ENCODE data around the gene EIF4E1B.
A peak's percentile ranks its signal among the peaks of the same experiment; 100 is the strongest.

Gene EIF4E1B

DNA sequence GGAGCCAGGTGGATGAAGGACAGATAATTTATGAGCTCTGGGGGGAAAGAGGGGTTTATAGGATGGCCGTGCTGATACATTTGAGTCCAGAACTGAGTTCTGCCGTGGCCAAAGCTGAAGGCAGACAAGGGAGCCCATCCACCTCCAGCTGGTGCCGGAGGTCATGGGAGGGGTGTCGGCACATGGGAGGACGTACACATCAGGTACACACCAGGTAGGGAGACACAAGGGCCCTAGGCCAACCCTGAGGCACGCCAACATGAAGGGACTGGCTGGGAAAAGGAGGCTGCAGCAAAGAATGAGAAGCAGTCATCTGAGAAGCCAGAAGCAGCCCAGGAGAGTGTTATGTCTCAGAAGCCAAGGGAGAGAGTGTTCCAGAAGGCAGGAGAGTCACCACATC is 18.5 kb upstream of the EIF4E1B start:
- Mint-ChIP-seq H3K4me3 (no peak overlapping the region), H3K9me3 (no peaks in the 10 kb centered on the region), H3K27me3 (ENCODE audit: low read depth) (peaks cover 46% of the 10 kb centered on the region), H3K36me3 (ENCODE audit: low read depth) (no peaks in the 10 kb centered on the region), H3K4me1 (ENCODE audit: low read depth) (peaks cover 6% of the 10 kb centered on the region), H3K27ac (no peak overlapping the region)
- no peak for DNase-seq (ENCODE audit: low spot score)

DNA sequence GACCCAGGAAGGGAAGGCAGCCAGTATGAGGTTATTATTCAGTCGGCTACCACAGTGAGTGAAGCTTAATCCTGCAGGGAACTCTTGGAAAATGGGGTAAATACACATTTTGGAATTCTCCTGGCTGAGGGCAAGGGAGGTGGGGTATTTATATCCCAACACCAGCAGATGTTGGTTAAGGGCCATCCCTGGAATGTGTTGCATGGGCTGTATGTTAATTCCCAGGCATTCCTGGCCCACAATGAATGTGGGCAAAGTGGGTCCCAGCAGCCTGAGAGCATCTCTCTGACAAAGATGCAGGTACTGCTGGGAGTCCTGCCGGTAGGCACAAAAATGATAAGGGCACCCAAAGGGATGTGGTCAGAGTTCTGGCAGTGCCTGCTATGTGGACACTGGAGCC is 17.6 kb upstream of the EIF4E1B start:
- no peak overlapping the region for H3K27ac Mint-ChIP-seq

DNA sequence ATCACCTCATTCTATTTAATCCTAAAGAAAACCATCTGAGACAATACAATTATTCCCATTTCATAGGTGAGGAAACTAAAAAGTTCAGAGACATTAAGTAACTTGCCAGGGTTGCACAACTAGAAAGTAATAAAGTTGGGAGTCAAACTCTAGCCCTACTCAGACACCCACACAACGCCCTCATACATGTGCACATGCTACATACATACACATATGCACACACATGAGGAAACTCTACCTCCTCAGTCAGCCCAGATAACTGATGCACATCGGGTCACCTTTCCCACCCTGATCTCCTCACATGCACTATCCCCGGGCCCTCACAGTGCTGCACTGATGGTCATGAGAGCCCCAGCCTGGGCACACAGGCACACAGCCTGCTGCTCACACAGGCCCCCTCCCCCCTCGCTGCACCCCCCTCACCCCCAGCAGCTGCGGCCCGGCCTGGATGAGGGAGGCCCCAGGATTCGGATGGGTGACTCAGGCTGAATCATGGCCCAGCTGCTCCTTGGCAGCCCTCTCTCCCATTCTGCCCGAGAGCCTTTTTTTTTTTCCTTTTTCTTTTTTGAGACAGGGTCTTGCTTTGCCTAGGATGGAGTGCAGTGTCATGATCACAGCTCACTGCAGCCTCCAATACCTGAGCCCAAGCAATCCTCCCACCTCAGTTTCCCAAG is 15.5 kb upstream of the EIF4E1B start:
- H3K27ac Mint-ChIP-seq, result no peak overlapping the region
- no peak for DNase-seq (ENCODE audit: low spot score)
- H3K4me3 Mint-ChIP-seq, result no peak overlapping the region
- H3K4me1 Mint-ChIP-seq (ENCODE audit: low read depth), result peaks cover 2% of the 10 kb centered on the region
- H3K27me3 Mint-ChIP-seq (ENCODE audit: low read depth), result peaks cover 58% of the 10 kb centered on the region
- no peaks in the 10 kb centered on the region for H3K9me3 Mint-ChIP-seq
- peaks cover 1% of the 10 kb centered on the region for H3K36me3 Mint-ChIP-seq (ENCODE audit: low read depth)

More for the DNA sequence above, 17.6 kb upstream of the EIF4E1B start:
- no peaks in the 10 kb centered on the region for H3K9me3 Mint-ChIP-seq
- no peak overlapping the region for H3K4me3 Mint-ChIP-seq
- H3K36me3 Mint-ChIP-seq (ENCODE audit: low read depth), result no peaks in the 10 kb centered on the region
- H3K27me3 Mint-ChIP-seq (ENCODE audit: low read depth), result peaks cover 48% of the 10 kb centered on the region
- peaks cover 6% of the 10 kb centered on the region for H3K4me1 Mint-ChIP-seq (ENCODE audit: low read depth)
- DNase-seq (ENCODE audit: low spot score), result no peak

DNA sequence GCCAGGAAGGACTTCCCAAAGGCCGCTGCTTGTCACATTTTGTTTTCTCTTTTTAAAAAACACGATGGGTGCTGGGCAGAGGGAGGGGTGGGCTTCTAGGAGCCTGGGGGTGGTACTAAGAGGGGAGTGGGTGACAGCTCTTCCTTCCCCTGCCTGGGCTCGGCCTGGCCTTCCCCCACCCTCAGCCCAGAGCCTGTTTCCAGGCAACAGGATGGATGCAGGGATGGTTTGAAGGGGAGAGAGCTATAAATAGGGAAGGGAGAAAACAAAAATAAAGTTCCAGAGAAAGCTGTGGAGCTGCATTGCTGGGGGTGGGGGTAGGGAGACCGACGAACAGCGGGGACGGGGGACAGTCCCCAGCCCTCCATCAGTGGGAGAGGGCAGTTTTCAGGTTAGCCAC is 14.0 kb upstream of the EIF4E1B start:
- DNase-seq (ENCODE audit: low spot score), result no peak
- H3K27me3 Mint-ChIP-seq (ENCODE audit: low read depth), result peaks cover 69% of the 10 kb centered on the region
- H3K9me3 Mint-ChIP-seq, result no peaks in the 10 kb centered on the region
- peaks cover 1% of the 10 kb centered on the region for H3K36me3 Mint-ChIP-seq (ENCODE audit: low read depth)
- no peak overlapping the region for H3K27ac Mint-ChIP-seq
- H3K4me1 Mint-ChIP-seq (ENCODE audit: low read depth), result peaks cover 7% of the 10 kb centered on the region
- H3K4me3 Mint-ChIP-seq, result no peak overlapping the region

DNA sequence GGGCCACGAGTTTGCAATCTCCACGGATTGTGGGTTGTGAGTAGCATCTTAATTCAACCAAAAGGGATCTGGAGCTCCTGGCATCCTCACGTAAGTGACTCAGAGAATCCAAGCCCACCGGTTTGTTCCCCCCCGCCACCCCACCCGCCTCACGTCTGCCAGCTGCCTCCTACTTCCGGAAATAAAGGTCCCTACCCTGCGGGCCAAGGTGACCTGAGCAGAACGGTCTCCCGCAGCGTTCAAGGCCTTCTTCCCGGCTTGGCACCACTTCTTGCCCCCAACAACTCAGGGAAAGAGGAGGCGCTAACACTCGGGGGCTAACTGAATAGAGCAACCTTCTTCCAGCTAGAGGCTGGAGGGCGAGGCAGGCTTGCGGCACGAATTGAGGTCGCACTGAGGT is 11.7 kb upstream of the EIF4E1B start:
- Mint-ChIP-seq H3K4me3 (peak overlapping the region; percentile 34), H3K27ac (no peak overlapping the region), H3K36me3 (ENCODE audit: low read depth) (peaks cover 1% of the 10 kb centered on the region), H3K4me1 (ENCODE audit: low read depth) (peaks cover 7% of the 10 kb centered on the region), H3K27me3 (ENCODE audit: low read depth) (peaks cover 67% of the 10 kb centered on the region), H3K9me3 (no peaks in the 10 kb centered on the region)
- no peak for DNase-seq (ENCODE audit: low spot score)

DNA sequence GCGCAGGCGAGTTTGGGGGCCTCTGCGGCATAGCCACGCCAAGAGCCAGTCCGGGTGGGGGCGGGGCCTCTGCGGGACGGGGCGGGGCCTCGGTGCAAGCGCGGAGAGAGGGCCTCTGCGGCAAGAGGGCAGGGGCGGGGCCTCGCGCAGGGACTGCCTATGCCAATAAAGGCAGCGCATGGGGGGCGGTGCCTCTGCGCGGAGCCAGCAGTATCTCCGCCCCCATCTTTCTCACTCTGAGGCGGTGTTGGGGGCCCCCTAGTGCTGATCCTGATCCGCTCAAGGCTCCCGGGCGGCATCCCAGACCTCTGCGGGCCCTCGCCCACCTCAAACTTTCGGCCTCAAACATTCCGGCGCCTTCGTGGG is 11.3 kb upstream of the EIF4E1B start:
- Mint-ChIP-seq H3K27ac (no peak overlapping the region), H3K27me3 (ENCODE audit: low read depth) (peaks cover 70% of the 10 kb centered on the region), H3K4me3 (peak overlapping the region; percentile 34), H3K4me1 (ENCODE audit: low read depth) (peaks cover 7% of the 10 kb centered on the region), H3K9me3 (no peaks in the 10 kb centered on the region), H3K36me3 (ENCODE audit: low read depth) (peaks cover 1% of the 10 kb centered on the region)
- peak; percentile 80 for DNase-seq (ENCODE audit: low spot score)

DNA sequence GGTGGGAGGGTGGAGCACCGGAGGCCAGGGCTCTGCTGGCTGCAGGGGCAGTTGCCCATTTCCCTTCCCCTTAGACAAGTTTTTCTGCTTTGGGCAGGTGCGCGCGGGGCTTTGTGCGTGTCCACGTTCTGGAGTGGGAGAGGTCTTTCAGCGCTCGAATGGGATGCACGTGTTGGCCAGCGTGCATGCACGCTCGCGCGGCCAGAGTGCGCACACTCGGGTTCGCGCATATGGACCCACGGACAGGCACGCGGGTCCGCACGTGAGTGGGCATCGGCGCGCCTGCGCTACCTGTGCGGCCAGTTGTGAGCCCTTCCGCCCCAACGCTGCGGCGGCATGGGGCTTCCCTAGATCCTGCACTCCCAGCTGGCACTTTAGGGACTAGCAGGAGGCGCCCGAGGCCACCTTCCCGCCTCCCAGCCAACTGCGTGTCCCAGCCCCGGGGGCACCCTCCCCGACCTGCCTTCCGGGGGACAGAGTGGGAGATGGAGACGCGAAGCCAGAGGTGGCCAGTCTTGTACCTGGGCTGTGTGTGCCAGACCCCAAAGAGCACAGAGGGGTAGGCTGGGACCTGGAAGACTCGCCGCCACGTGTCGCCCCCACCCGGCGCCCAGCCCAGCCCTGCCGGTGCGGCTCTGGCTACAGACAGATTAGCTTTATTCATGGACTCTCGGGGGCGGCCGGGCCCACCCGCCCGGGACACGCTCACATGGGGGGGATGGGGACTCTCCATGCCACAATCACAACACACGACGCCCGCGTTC is 10.7 kb upstream of the EIF4E1B start:
- no peaks in the 10 kb centered on the region for H3K9me3 Mint-ChIP-seq
- H3K36me3 Mint-ChIP-seq (ENCODE audit: low read depth), result peaks cover 1% of the 10 kb centered on the region
- DNase-seq (ENCODE audit: low spot score), result no peak
- peaks cover 7% of the 10 kb centered on the region for H3K4me1 Mint-ChIP-seq (ENCODE audit: low read depth)
- no peak overlapping the region for H3K27ac Mint-ChIP-seq
- peak overlapping the region; percentile 65 for H3K4me3 Mint-ChIP-seq
- peaks cover 73% of the 10 kb centered on the region for H3K27me3 Mint-ChIP-seq (ENCODE audit: low read depth)

DNA sequence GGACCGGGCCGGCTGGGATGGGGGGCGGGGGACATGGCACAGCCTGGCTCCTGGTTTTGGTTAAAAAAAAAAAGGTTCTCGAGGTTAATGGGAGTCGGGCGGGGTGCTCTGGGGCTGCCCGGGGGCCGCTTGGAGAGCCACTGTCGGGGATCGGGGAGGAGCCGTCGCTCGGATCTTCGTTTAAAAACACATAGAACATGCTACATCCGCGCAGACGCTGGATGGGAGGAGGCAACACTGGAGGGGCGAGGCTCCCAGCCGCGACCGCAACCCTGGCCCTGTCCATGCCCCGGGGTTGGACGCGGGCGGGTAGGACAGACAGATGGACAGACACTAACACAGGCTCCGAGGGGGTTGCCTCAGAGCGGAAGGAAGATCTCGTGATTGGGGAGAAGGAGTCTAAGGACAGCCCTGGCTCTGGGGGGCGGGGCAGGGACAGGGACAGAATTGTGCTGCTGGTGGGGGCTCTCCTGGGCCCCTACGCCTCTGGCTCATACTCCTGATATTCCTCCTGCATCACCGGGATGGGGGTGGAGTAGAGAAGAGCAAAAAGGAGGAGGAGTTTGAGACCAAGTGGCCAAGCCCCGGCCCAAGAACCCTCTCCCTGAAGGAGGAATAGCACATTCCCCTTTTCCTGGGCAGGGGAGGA is 10.0 kb upstream of the EIF4E1B start:
- DNase-seq (ENCODE audit: low spot score), result no peak
- Mint-ChIP-seq H3K27me3 (ENCODE audit: low read depth) (peaks cover 69% of the 10 kb centered on the region), H3K9me3 (no peaks in the 10 kb centered on the region), H3K27ac (no peak overlapping the region), H3K4me3 (peak overlapping the region; percentile 65), H3K36me3 (ENCODE audit: low read depth) (peaks cover 1% of the 10 kb centered on the region), H3K4me1 (ENCODE audit: low read depth) (peaks cover 7% of the 10 kb centered on the region)

DNA sequence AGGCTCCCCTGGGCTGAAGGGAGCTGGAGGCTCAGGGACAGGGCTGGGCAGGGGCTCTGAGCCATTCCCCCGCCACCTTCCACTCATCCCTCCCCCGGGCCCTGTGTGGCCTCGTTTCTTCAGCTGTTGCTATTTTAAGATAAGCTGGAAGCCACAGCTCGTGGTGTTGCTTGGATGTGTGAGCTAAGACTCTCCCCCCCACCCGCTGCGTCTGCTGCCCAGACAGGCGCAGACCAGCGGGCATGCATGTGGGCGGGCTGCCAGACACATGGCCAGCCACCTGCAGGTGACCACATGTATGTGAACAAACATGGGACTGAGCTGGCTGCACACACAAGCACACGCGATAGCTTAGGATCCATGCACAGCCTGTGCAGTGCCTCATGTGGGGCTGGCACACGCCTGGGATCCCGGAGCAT is 8.8 kb upstream of the EIF4E1B start:
- DNase-seq (ENCODE audit: low spot score), result no peak

DNA sequence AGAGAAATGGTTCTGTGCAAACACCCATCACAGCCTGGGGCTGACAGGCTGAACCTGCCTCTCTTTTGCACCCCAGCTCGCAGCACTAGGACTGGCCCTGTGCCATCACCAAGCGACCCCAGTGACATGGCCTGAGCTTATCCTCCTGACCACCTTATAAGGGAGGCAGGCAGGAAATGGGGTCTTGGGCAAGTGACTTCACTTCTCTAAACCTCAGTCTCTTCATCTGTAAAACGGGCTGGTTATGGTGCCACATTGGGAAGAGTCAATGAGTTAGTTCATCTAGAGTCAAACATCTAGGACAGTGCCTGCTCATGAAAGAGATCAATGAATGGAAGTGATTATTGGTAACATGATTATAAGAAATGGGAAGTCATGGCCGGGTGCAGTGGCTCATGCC is 6.3 kb upstream of the EIF4E1B start:
- H3K4me1 Mint-ChIP-seq (ENCODE audit: low read depth), result peaks cover 5% of the 10 kb centered on the region
- no peaks in the 10 kb centered on the region for H3K9me3 Mint-ChIP-seq
- H3K27me3 Mint-ChIP-seq (ENCODE audit: low read depth), result peaks cover 69% of the 10 kb centered on the region
- H3K27ac Mint-ChIP-seq, result no peak overlapping the region
- no peak for DNase-seq (ENCODE audit: low spot score)
- no peak overlapping the region for H3K4me3 Mint-ChIP-seq
- H3K36me3 Mint-ChIP-seq (ENCODE audit: low read depth), result no peaks in the 10 kb centered on the region

More for the DNA sequence above, 8.8 kb upstream of the EIF4E1B start:
- Mint-ChIP-seq H3K36me3 (ENCODE audit: low read depth) (peaks cover 1% of the 10 kb centered on the region), H3K9me3 (no peaks in the 10 kb centered on the region), H3K4me3 (no peak overlapping the region), H3K27ac (no peak overlapping the region), H3K27me3 (ENCODE audit: low read depth) (peaks cover 67% of the 10 kb centered on the region), H3K4me1 (ENCODE audit: low read depth) (peaks cover 7% of the 10 kb centered on the region)

DNA sequence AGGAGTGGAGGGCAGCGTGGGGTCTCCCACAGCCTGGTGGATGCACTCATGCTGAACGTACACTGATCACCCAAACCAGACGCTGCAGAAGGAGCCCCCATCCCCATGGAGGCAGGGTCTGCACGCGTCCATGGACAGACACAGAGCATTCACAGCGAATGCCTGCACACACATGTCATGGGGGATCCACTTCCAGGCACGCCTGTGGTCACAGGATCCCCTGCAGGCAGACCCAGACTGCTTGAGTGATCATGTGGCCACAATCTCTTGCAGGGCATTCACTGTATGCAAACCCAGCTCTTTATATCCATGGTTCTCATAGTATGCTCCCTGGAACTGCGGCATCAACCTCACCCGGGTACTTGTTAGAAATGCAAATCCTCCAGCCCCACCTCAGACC is 5.5 kb upstream of the EIF4E1B start:
- no peaks in the 10 kb centered on the region for H3K36me3 Mint-ChIP-seq (ENCODE audit: low read depth)
- DNase-seq (ENCODE audit: low spot score), result no peak
- no peaks in the 10 kb centered on the region for H3K9me3 Mint-ChIP-seq
- peaks cover 69% of the 10 kb centered on the region for H3K27me3 Mint-ChIP-seq (ENCODE audit: low read depth)
- H3K4me3 Mint-ChIP-seq, result no peak overlapping the region
- H3K4me1 Mint-ChIP-seq (ENCODE audit: low read depth), result peaks cover 5% of the 10 kb centered on the region
- H3K27ac Mint-ChIP-seq, result no peak overlapping the region

DNA sequence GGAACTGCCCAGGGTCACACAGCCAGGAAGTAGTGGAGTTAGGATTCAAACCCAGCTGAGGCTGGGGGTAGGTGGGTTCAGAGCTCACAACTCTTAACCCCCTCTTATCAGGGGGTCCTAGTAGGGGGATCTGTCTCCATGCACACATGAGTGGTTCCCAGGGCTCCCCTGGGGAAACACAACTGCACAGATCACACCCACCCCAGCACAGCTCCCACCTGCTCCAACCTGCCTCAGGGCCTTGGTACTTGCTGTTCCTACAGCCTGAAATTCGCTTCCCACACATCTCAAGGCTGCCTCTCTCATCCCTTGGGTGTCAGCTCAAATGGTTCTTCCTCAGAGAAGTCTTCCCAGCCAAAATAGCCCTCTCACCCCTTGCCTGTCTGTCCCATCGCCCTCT is 5.0 kb upstream of the EIF4E1B start:
- H3K27ac Mint-ChIP-seq, result no peak overlapping the region
- H3K9me3 Mint-ChIP-seq, result no peaks in the 10 kb centered on the region
- peaks cover 65% of the 10 kb centered on the region for H3K27me3 Mint-ChIP-seq (ENCODE audit: low read depth)
- no peak overlapping the region for H3K4me3 Mint-ChIP-seq
- H3K36me3 Mint-ChIP-seq (ENCODE audit: low read depth), result no peaks in the 10 kb centered on the region
- DNase-seq (ENCODE audit: low spot score), result no peak
- no peaks in the 10 kb centered on the region for H3K4me1 Mint-ChIP-seq (ENCODE audit: low read depth)

DNA sequence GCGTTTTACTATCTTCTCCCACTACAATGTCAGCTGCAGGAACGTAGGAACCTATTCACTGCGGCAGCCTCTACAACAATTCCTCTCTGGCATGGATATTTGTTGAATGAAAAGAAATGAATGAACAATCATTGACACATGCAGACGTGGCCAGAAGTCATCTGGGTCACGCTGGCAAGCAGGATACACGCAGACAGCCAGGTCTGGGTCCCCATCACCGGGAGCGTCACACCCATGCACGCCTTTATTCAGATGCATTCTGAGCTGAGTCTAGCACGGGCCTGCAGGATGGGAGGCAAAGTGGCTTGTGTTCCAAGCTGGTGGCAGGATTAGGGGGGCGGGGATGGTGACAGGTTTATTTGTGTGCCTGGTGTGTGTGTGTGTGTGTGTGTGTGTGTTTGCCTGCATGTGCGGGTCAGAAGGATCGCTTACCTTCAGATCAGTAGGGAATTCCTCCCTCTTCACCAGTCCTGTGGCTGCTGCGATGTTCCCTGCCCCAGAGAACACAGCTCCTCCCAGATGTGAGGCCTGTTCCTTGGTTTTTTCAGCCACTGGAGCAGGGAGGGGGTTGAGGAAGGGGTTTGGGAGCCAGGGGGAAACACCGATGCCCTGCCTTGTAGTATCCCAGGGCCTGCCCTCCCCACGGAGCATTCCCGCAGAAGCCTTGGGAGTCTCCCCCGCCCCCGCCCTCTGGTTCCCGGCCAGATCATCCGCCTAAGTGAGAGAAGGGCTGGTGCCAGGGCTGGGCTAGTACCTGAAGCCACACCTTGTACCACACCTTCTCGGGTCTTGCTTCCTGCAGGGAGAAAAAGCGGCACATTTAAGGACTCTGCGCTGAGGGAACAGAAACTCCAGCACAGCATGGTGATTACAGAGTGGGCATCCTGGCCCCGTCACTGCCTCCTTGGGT is 4.3 kb upstream of the EIF4E1B start:
- H3K9me3 Mint-ChIP-seq, result no peaks in the 10 kb centered on the region
- no peaks in the 10 kb centered on the region for H3K36me3 Mint-ChIP-seq (ENCODE audit: low read depth)
- H3K27ac Mint-ChIP-seq, result no peak overlapping the region
- DNase-seq (ENCODE audit: low spot score), result no peak
- peaks cover 67% of the 10 kb centered on the region for H3K27me3 Mint-ChIP-seq (ENCODE audit: low read depth)
- H3K4me3 Mint-ChIP-seq, result no peak overlapping the region
- peaks cover 5% of the 10 kb centered on the region for H3K4me1 Mint-ChIP-seq (ENCODE audit: low read depth)
